ENCODE measurements around the gene BMP7.

GRCh38 chr20:57134804-57135203 lies 131.6 kb downstream of the BMP7 start:
- TF ChIP-seq CTCF (IDR thresholded peaks at IDR 0.05) (no peak), POLR2A (IDR thresholded peaks at IDR 0.05) (no peak)

All from adrenal gland (tissue), 5 donors.